ENCODE data around the gene WFDC9. TPM values are rescaled to one million over a fixed set of nuclear protein-coding genes. Genes with fewer than 3 reads are reported as not detected.

The WFDC9 gene
- total and polyA plus RNA-seq, 2 of the 8 experiments (the other 6 are each of a cell fraction or from before 2014, with no cell fraction given): not detected

GRCh38 chr20:45670139-45670538, 39.1 kb upstream of the WFDC9 start, which contains the start of gene WFDC11:
TSS of gene WFDC11 (minus strand) at chr20:45670239. CDS start at chr20:45650600, 19,639 bp downstream.
- Histone ChIP-seq H3K4me3 (ENCODE audit: extremely low read depth in 1 of 4, insufficient read depth in 2 of 4, low read depth in 3 of 4, low read length in 4 of 4) (no peak within 1 kb of the TSS), H4K8ac (ENCODE audit: extremely low read depth, insufficient read depth, low read length) (no peak within 1 kb of the TSS), H3K27me3 (replicated peaks in 1 of 4; ENCODE audit: control insufficient read depth in 3 of 4, extremely low read depth in 1 of 4, insufficient read depth in 3 of 4, low read length in 3 of 4) (no peaks in the 10 kb centered on the region), H2BK20ac (ENCODE audit: low read length) (no peak within 1 kb of the TSS), H3K4ac (replicated peaks; ENCODE audit: insufficient read length, low read depth, low read length) (no peak within 1 kb of the TSS), H3K4me1 (replicated peaks in 1 of 4; ENCODE audit: control insufficient read depth in 3 of 4, insufficient read depth in 4 of 4, low read length in 3 of 4) (no peaks in the 10 kb centered on the region), H4K20me1 (replicated peaks in 1 of 2; ENCODE audit: control insufficient read depth in 1 of 2, insufficient read depth in 2 of 2, low read length in 2 of 2) (no peaks in the 10 kb centered on the region), H3K23me2 (ENCODE audit: low read depth, low read length) (no peaks in the 10 kb centered on the region), H3K56ac (replicated peaks; ENCODE audit: insufficient read length, low read depth, low read length) (no peak within 1 kb of the TSS), H2BK15ac (ENCODE audit: low read length) (no peak within 1 kb of the TSS), H3K79me1 (ENCODE audit: low read depth, low read length) (no peaks in the 10 kb centered on the region), H2AK5ac (ENCODE audit: low read depth, low read length) (no peak within 1 kb of the TSS), H3K4me2 (ENCODE audit: insufficient read depth in 1 of 2, low read depth in 2 of 2, low read length in 2 of 2) (no peak within 1 kb of the TSS), H2AFZ (ENCODE audit: low read length) (no peak within 1 kb of the TSS), H3K23ac (ENCODE audit: insufficient read length) (no peak within 1 kb of the TSS), H3K9ac (replicated peaks in 1 of 4; ENCODE audit: extremely low read depth in 1 of 4, low read depth in 3 of 4, low read length in 3 of 4) (no peak within 1 kb of the TSS), H4K5ac (ENCODE audit: insufficient read length, low read depth, low read length) (no peak within 1 kb of the TSS), H3K79me2 (ENCODE audit: control insufficient read depth in 1 of 2, insufficient read depth in 2 of 2, low read length in 2 of 2) (no peaks in the 10 kb centered on the region), H2BK5ac (ENCODE audit: low read depth, low read length) (no peak within 1 kb of the TSS), H4K91ac (replicated peaks; ENCODE audit: insufficient read length, low read length) (no peak within 1 kb of the TSS), H3K18ac (ENCODE audit: extremely low read depth, low read length) (no peak within 1 kb of the TSS), H3K36me3 (ENCODE audit: control insufficient read depth in 2 of 4, insufficient read depth in 4 of 4, low read length in 3 of 4) (no peaks in the 10 kb centered on the region), H2BK12ac (ENCODE audit: low read depth, low read length) (no peak within 1 kb of the TSS), H2BK120ac (replicated peaks; ENCODE audit: low read depth, low read length) (no peak within 1 kb of the TSS), H3K14ac (ENCODE audit: insufficient read length) (no peak within 1 kb of the TSS), H3K9me3 (ENCODE audit: insufficient read depth in 2 of 2, low read depth in 1 of 2, low read length in 1 of 2) (peaks cover 0 to 2% of the 10 kb centered on the region in 2 experiments; a peak in 1 of 4 replicates), H3K27ac (ENCODE audit: low read depth, low read length) (no peak within 1 kb of the TSS)
- TF ChIP-seq RNF2 (IDR thresholded peaks at IDR 0.05; ENCODE audit: borderline replicate concordance, low read depth, low read length, missing control alignments, poor library complexity, severe bottlenecking): no peak
- no peak for TF ChIP-seq RBBP5 (IDR thresholded peaks at IDR 0.05; ENCODE audit: borderline replicate concordance, low read depth, low read length)
- no peak for TF ChIP-seq CBX8 (IDR thresholded peaks at IDR 0.05; ENCODE audit: borderline replicate concordance, low read depth, low read length)
- no peak for TF ChIP-seq SP4 (IDR thresholded peaks at IDR 0.05; ENCODE audit: low read length)
- TF ChIP-seq BCL11A (IDR thresholded peaks at IDR 0.05; ENCODE audit: low read depth in 2 of 2, low read length in 2 of 2): no peak
- no peak for TF ChIP-seq CHD2 (IDR thresholded peaks at IDR 0.05; ENCODE audit: low read length)
- no peak for TF ChIP-seq CTBP2 (IDR thresholded peaks at IDR 0.05; ENCODE audit: borderline replicate concordance, insufficient read depth, insufficient read length, low read length)
- TF ChIP-seq CTCF (IDR thresholded peaks at IDR 0.05; ENCODE audit: control extremely low read depth in 1 of 3, insufficient read depth in 1 of 3, low read depth in 1 of 3, low read length in 3 of 3): no peak
- no peak for TF ChIP-seq GABPA (IDR thresholded peaks at IDR 0.05; ENCODE audit: borderline replicate concordance, insufficient read depth, low read length)
- TF ChIP-seq JUND (IDR thresholded peaks at IDR 0.05; ENCODE audit: low read length): no peak
- no peak for TF ChIP-seq SP2 (IDR thresholded peaks at IDR 0.05; ENCODE audit: low read length)
- TF ChIP-seq POLR2AphosphoS5 (IDR thresholded peaks at IDR 0.05; ENCODE audit: low read depth, low read length): no peak
- DNase-seq (ENCODE audit: low read depth in 1 of 2, low spot score in 2 of 2): no peak
- ChIA-PET POLR2A (ENCODE audit: partially characterized antibody) (no interaction called here), CTCF (ENCODE audit: partially characterized antibody) (no interaction called here)
- WGBS, 2 experiments (ENCODE audit: extremely low coverage in 1 of 2, insufficient coverage in 1 of 2, insufficient read length in 1 of 2, insufficient replicate concordance in 2 of 2, low coverage in 1 of 2, low lambda C conversion rate in 2 of 2, missing lambda C conversion rate in 1 of 2): 80% methylated on average over 1 of the region's 1 CpG; no CpG with 5 or more reads in 1 of the 2 experiments
- FAIRE-seq: no peak
